ENCODE data around the gene TMPRSS11D.

Gene TMPRSS11D

DNA sequence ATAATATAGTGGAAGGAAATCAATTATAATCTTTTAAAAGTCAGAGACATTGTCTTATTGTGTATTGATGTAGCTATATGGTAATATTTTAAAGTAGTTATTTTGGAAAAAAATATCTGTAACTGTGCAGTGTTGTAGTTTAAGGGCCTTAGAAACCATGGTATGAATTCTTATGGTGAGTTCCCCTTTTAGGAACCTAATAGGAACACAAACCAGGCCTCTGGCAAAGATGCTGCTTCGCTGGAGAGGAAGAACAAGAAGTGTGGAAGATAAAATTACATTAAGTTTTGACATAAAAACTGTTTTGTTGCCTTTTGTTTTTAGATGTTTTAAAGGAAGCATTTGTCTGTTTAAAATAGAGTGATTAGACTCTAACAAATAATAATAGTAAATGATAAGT, 10.9 kb upstream of the TMPRSS11D start:
- Histone ChIP-seq H3K4me3 (ENCODE audit: low read depth, low read length) (no peak overlapping the region), H3K27ac (ENCODE audit: extremely low read depth, low read depth, low read length) (no peak overlapping the region), H3K36me3 (ENCODE audit: control insufficient read depth in 2 of 2, insufficient read depth in 1 of 2, low read length in 2 of 2) (no peaks in the 10 kb centered on the region), H3K4me1 (ENCODE audit: control insufficient read depth, insufficient read depth, low read length) (no peaks in the 10 kb centered on the region), H3K9me3 (ENCODE audit: control insufficient read depth, insufficient read depth, low read depth, low read length) (no peaks in the 10 kb centered on the region)
- POLR2A ChIA-PET: no interaction called here
- CTCF ChIA-PET: no interaction called here
- no peak for TF ChIP-seq ZNF404 (tag by site-specific recombination; IDR thresholded peaks at IDR 0.05)
- TF ChIP-seq ZNF624 (tag by site-specific recombination; IDR thresholded peaks at IDR 0.05): no peak
- no peak for TF ChIP-seq ZNF138 (tag by site-specific recombination; IDR thresholded peaks at IDR 0.05; ENCODE audit: borderline replicate concordance)
- TF ChIP-seq, protein P1, sequence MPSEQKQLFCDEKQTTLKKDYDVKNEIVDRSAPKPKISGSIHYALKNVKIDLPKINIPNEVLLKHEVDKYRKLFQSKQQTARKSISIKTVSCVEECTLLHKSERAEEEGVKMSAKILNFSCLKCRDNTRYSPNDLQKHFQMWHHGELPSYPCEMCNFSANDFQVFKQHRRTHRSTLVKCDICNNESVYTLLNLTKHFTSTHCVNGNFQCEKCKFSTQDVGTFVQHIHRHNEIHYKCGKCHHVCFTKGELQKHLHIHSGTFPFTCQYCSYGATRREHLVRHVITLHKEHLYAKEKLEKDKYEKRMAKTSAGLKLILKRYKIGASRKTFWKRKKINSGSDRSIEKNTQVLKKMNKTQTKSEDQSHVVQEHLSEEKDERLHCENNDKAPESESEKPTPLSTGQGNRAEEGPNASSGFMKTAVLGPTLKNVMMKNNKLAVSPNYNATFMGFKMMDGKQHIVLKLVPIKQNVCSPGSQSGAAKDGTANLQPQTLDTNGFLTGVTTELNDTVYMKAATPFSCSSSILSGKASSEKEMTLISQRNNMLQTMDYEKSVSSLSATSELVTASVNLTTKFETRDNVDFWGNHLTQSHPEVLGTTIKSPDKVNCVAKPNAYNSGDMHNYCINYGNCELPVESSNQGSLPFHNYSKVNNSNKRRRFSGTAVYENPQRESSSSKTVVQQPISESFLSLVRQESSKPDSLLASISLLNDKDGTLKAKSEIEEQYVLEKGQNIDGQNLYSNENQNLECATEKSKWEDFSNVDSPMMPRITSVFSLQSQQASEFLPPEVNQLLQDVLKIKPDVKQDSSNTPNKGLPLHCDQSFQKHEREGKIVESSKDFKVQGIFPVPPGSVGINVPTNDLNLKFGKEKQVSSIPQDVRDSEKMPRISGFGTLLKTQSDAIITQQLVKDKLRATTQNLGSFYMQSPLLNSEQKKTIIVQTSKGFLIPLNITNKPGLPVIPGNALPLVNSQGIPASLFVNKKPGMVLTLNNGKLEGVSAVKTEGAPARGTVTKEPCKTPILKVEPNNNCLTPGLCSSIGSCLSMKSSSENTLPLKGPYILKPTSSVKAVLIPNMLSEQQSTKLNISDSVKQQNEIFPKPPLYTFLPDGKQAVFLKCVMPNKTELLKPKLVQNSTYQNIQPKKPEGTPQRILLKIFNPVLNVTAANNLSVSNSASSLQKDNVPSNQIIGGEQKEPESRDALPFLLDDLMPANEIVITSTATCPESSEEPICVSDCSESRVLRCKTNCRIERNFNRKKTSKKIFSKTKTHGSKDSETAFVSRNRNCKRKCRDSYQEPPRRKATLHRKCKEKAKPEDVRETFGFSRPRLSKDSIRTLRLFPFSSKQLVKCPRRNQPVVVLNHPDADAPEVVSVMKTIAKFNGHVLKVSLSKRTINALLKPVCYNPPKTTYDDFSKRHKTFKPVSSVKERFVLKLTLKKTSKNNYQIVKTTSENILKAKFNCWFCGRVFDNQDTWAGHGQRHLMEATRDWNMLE (tag by site-specific recombination; conservative IDR thresholded peaks at IDR 0.05; ENCODE audit: low read depth): no peak
- no peak for TF ChIP-seq ZNF768 (tag by site-specific recombination; IDR thresholded peaks at IDR 0.05)
- TF ChIP-seq SP3 (tag by site-specific recombination; IDR thresholded peaks at IDR 0.05): no peak
- TF ChIP-seq ZNF707 (tag by site-specific recombination; IDR thresholded peaks at IDR 0.05): no peak
- TF ChIP-seq ZBTB7A (tag by site-specific recombination; IDR thresholded peaks at IDR 0.05; ENCODE audit: low read depth): no peak

DNA sequence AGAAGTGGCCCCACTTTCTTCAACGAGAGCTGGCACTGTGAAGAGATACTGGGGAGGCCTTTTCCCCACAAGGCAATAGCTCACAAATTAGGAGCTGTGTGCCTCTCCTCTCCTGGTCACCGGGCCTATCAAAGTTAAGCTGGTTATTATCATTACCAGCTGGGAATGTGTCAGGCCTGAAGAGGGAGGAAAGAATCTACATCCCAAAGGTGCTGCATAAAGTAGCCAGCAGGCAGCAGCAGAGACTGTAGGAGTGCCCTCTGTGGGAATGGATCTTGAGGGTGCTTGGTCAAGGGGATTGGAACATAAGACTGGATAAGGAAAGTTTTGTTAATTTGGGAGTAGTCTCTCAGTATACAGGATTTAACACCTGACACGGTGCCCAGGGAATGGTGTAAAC, 9.1 kb upstream of the TMPRSS11D start:
- H3K9me3 ChIP-seq (ENCODE audit: control insufficient read depth, insufficient read depth, low read depth, low read length): no peaks in the 10 kb centered on the region
- no peaks in the 10 kb centered on the region for H3K36me3 ChIP-seq (ENCODE audit: control insufficient read depth in 2 of 2, insufficient read depth in 1 of 2, low read length in 2 of 2)
- H3K4me1 ChIP-seq (ENCODE audit: control insufficient read depth, insufficient read depth, low read length): no peaks in the 10 kb centered on the region
- ChIA-PET POLR2A (no interaction called here), CTCF (no interaction called here)
- no peak overlapping the region for H3K4me3 ChIP-seq (ENCODE audit: low read depth, low read length)
- no peak overlapping the region for H3K27ac ChIP-seq (ENCODE audit: extremely low read depth, low read depth, low read length)
- TF ChIP-seq, protein P1 (tag by site-specific recombination; conservative IDR thresholded peaks at IDR 0.05; ENCODE audit: low read depth): no peak
- TF ChIP-seq ZNF626 (tag by site-specific recombination; IDR thresholded peaks at IDR 0.05): no peak
- no peak for TF ChIP-seq ZNF501 (tag by site-specific recombination; IDR thresholded peaks at IDR 0.05)
- TF ChIP-seq ZNF560 (tag by site-specific recombination; IDR thresholded peaks at IDR 0.05; ENCODE audit: borderline replicate concordance): no peak
- no peak for TF ChIP-seq ZBTB17 (tag by site-specific recombination; IDR thresholded peaks at IDR 0.05)
- TF ChIP-seq, protein P2, sequence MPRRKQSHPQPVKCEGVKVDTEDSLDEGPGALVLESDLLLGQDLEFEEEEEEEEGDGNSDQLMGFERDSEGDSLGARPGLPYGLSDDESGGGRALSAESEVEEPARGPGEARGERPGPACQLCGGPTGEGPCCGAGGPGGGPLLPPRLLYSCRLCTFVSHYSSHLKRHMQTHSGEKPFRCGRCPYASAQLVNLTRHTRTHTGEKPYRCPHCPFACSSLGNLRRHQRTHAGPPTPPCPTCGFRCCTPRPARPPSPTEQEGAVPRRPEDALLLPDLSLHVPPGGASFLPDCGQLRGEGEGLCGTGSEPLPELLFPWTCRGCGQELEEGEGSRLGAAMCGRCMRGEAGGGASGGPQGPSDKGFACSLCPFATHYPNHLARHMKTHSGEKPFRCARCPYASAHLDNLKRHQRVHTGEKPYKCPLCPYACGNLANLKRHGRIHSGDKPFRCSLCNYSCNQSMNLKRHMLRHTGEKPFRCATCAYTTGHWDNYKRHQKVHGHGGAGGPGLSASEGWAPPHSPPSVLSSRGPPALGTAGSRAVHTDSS (tag by site-specific recombination; IDR thresholded peaks at IDR 0.05): no peak
- TF ChIP-seq, protein P3, sequence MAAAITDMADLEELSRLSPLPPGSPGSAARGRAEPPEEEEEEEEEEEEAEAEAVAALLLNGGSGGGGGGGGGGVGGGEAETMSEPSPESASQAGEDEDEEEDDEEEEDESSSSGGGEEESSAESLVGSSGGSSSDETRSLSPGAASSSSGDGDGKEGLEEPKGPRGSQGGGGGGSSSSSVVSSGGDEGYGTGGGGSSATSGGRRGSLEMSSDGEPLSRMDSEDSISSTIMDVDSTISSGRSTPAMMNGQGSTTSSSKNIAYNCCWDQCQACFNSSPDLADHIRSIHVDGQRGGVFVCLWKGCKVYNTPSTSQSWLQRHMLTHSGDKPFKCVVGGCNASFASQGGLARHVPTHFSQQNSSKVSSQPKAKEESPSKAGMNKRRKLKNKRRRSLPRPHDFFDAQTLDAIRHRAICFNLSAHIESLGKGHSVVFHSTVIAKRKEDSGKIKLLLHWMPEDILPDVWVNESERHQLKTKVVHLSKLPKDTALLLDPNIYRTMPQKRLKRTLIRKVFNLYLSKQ (tag by site-specific recombination; IDR thresholded peaks at IDR 0.05; ENCODE audit: borderline replicate concordance): no peak
- no peak for TF ChIP-seq ZNF223 (tag by site-specific recombination; IDR thresholded peaks at IDR 0.05)
- TF ChIP-seq, protein P4, sequence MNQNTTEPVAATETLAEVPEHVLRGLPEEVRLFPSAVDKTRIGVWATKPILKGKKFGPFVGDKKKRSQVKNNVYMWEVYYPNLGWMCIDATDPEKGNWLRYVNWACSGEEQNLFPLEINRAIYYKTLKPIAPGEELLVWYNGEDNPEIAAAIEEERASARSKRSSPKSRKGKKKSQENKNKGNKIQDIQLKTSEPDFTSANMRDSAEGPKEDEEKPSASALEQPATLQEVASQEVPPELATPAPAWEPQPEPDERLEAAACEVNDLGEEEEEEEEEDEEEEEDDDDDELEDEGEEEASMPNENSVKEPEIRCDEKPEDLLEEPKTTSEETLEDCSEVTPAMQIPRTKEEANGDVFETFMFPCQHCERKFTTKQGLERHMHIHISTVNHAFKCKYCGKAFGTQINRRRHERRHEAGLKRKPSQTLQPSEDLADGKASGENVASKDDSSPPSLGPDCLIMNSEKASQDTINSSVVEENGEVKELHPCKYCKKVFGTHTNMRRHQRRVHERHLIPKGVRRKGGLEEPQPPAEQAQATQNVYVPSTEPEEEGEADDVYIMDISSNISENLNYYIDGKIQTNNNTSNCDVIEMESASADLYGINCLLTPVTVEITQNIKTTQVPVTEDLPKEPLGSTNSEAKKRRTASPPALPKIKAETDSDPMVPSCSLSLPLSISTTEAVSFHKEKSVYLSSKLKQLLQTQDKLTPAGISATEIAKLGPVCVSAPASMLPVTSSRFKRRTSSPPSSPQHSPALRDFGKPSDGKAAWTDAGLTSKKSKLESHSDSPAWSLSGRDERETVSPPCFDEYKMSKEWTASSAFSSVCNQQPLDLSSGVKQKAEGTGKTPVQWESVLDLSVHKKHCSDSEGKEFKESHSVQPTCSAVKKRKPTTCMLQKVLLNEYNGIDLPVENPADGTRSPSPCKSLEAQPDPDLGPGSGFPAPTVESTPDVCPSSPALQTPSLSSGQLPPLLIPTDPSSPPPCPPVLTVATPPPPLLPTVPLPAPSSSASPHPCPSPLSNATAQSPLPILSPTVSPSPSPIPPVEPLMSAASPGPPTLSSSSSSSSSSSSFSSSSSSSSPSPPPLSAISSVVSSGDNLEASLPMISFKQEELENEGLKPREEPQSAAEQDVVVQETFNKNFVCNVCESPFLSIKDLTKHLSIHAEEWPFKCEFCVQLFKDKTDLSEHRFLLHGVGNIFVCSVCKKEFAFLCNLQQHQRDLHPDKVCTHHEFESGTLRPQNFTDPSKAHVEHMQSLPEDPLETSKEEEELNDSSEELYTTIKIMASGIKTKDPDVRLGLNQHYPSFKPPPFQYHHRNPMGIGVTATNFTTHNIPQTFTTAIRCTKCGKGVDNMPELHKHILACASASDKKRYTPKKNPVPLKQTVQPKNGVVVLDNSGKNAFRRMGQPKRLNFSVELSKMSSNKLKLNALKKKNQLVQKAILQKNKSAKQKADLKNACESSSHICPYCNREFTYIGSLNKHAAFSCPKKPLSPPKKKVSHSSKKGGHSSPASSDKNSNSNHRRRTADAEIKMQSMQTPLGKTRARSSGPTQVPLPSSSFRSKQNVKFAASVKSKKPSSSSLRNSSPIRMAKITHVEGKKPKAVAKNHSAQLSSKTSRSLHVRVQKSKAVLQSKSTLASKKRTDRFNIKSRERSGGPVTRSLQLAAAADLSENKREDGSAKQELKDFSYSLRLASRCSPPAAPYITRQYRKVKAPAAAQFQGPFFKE (tag by site-specific recombination; IDR thresholded peaks at IDR 0.05; ENCODE audit: borderline replicate concordance): no peak

Data from HEK293 (cell line).